SU-DHL-6 (cell line): ENCODE measurements around the gene ZNF518A.

ENCODE experiments used
- H2AFZ ChIP-seq: fragments of 200-600 bp; sonication (generic); 2 replicates; pipeline ENCODE4 v1.6.1; 2014; ENCODE audit warnings: low read depth, mild to moderate bottlenecking, moderate library complexity, mixed read lengths, antibody characterized with exemption, low read length; ENCODE audit not compliant: severe bottlenecking
- H3F3A ChIP-seq: fragments of 200-600 bp; shearing (Covaris generic); 2 replicates; pipeline ENCODE4 v1.6.0; 2016; ENCODE audit warnings: antibody characterized with exemption, mild to moderate bottlenecking; ENCODE audit not compliant: insufficient read depth
- H3K27ac ChIP-seq: fragments of 200-600 bp; sonication (generic); 2 replicates; pipeline ENCODE4 v1.5.1; 2016; ENCODE audit warnings: low read depth, mild to moderate bottlenecking, low read length, moderate library complexity, mixed read lengths
- H3K27me3 ChIP-seq: fragments of 200-600 bp; sonication (generic), shearing (Covaris generic); 2 replicates; pipeline ENCODE4 v1.6.0; 2014; ENCODE audit warnings: mild to moderate bottlenecking, low read length
- H3K36me3 ChIP-seq: fragments of 200-600 bp; sonication (generic); 2 replicates; pipeline ENCODE4 v1.6.1; 2014; ENCODE audit warnings: mild to moderate bottlenecking, low read length, mixed read lengths
- H3K4me2 ChIP-seq: fragments of 300-600, 200-600 bp; shearing (Covaris generic), sonication (generic); 2 replicates; pipeline ENCODE4 v1.6.0; 2014; ENCODE audit warnings: low read length, low read depth, mild to moderate bottlenecking; ENCODE audit not compliant: poor library complexity, severe bottlenecking
- H3K4me3 ChIP-seq: fragments of 200-600 bp; sonication (generic); 2 replicates; pipeline ENCODE4 v1.5.1; 2014; ENCODE audit warnings: antibody characterized with exemption, low read length, mild to moderate bottlenecking, mixed read lengths; ENCODE audit not compliant: insufficient read depth, poor library complexity, severe bottlenecking
- H3K79me2 ChIP-seq: fragments of 200-600 bp; sonication (generic); 2 replicates; pipeline ENCODE4 v1.6.1; 2014; ENCODE audit warnings: mild to moderate bottlenecking, low read length, moderate library complexity; ENCODE audit not compliant: insufficient read depth
- H3K9ac ChIP-seq: fragments of 200-600 bp; sonication (generic); 2 replicates; pipeline ENCODE4 v1.7.0; 2014; ENCODE audit warnings: mild to moderate bottlenecking, low read length
- H3K9me2 ChIP-seq: fragments of 200-600 bp; sonication (generic); replicated peaks from 2 replicates; pipeline ENCODE4 v1.6.1; 2014; ENCODE audit warnings: low read length; ENCODE audit not compliant: insufficient read depth
- H3K9me3 ChIP-seq: fragments of 200-600 bp; sonication (generic); 2 replicates; pipeline ENCODE4 v1.6.1; 2014; ENCODE audit warnings: low read length, mixed read lengths; ENCODE audit not compliant: insufficient read depth
- H4K20me1 ChIP-seq: fragments of 200-600 bp; sonication (generic); 2 replicates; pipeline ENCODE4 v1.6.1; 2014; ENCODE audit warnings: low read depth, mild to moderate bottlenecking, antibody characterized with exemption, low read length, moderate library complexity, mixed read lengths
- EZH2phosphoT487 ChIP-seq: fragments of 200-600 bp; sonication (generic), shearing (Covaris generic); conservative IDR thresholded peaks from 2 replicates; pipeline ENCODE4 v1.6.1; 2018; ENCODE audit warnings: mild to moderate bottlenecking, antibody characterized with exemption, low read length, moderate library complexity, mixed read lengths
- TF ChIP-seq, protein P1 (sequence below): fragments of 200-600 bp; sonication (generic); IDR thresholded peaks from one replicate; pipeline ENCODE4 v1.5.1; 2017; ENCODE audit warnings: antibody characterized with exemption, mild to moderate bottlenecking, low read length, moderate library complexity; ENCODE audit not compliant: insufficient read depth, poor library complexity, severe bottlenecking

ZNF518A gene

DNA sequence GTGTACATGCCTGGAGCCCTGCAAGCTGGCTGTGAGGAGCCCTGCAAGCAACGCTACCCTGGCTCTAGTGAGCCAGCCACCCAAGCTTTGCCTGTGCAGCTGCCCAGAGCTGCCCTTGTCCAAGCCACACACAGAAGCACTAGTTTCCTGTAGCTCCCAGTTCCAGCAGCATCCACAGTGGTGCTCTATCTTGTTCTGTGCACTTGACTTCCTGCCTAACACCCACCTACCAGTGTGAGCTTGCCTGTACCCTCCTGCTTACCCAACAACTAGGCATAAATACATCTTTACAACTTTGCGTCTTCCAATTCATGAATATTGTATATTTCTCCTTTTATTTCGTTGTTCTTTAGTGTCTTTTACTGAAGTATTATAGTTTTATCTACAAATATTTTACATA lies 32.2 kb upstream of the ZNF518A start:
- H3K9ac ChIP-seq: no peak overlapping the region
- no peaks in the 10 kb centered on the region for H3F3A ChIP-seq
- no peaks in the 10 kb centered on the region for H3K79me2 ChIP-seq
- H2AFZ ChIP-seq: no peak overlapping the region
- H3K27me3 ChIP-seq: no peaks in the 10 kb centered on the region
- H4K20me1 ChIP-seq: no peaks in the 10 kb centered on the region
- H3K36me3 ChIP-seq: no peaks in the 10 kb centered on the region
- H3K9me2 ChIP-seq: no peaks in the 10 kb centered on the region
- H3K4me3 ChIP-seq: no peak overlapping the region
- no peak overlapping the region for H3K27ac ChIP-seq
- TF ChIP-seq EZH2phosphoT487: no peak
- TF ChIP-seq, protein P1, sequence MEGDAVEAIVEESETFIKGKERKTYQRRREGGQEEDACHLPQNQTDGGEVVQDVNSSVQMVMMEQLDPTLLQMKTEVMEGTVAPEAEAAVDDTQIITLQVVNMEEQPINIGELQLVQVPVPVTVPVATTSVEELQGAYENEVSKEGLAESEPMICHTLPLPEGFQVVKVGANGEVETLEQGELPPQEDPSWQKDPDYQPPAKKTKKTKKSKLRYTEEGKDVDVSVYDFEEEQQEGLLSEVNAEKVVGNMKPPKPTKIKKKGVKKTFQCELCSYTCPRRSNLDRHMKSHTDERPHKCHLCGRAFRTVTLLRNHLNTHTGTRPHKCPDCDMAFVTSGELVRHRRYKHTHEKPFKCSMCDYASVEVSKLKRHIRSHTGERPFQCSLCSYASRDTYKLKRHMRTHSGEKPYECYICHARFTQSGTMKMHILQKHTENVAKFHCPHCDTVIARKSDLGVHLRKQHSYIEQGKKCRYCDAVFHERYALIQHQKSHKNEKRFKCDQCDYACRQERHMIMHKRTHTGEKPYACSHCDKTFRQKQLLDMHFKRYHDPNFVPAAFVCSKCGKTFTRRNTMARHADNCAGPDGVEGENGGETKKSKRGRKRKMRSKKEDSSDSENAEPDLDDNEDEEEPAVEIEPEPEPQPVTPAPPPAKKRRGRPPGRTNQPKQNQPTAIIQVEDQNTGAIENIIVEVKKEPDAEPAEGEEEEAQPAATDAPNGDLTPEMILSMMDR: no peak
- H3K9me3 ChIP-seq: no peaks in the 10 kb centered on the region
- no peak overlapping the region for H3K4me2 ChIP-seq

DNA sequence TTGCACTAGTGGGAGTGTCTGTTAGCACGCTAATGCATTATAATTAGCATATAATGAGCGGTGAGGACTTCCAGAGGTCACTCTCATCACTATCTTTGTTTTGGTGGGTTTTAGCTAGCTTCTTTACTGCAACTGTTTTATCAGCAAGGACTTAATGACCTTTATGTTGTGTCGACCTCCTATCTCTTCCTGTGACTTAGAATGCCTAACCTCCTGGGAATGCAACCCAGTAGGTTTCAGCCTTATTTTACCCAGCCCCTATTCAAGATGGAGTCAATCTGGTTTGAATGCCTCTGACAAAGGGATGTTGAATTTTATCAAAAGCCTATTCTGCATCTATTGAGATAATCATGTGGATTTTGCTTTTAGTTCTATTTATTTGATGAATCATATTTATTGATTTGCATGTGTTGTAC lies 22.5 kb upstream of the ZNF518A start:
- TF ChIP-seq EZH2phosphoT487: no peak
- TF ChIP-seq, protein P1: no peak
- no peaks in the 10 kb centered on the region for H3F3A ChIP-seq
- H3K27ac ChIP-seq: no peak overlapping the region
- H3K4me3 ChIP-seq: no peak overlapping the region
- H2AFZ ChIP-seq: no peak overlapping the region
- H3K9ac ChIP-seq: no peak overlapping the region
- H3K27me3 ChIP-seq: 0 out of 2 replicates have a peak, but pooled peaks cover 2% of the 10 kb centered on the region
- no peaks in the 10 kb centered on the region for H3K79me2 ChIP-seq
- H4K20me1 ChIP-seq: no peaks in the 10 kb centered on the region
- no peaks in the 10 kb centered on the region for H3K9me3 ChIP-seq
- no peaks in the 10 kb centered on the region for H3K9me2 ChIP-seq
- H3K4me2 ChIP-seq: no peak overlapping the region
- H3K36me3 ChIP-seq: no peaks in the 10 kb centered on the region

DNA sequence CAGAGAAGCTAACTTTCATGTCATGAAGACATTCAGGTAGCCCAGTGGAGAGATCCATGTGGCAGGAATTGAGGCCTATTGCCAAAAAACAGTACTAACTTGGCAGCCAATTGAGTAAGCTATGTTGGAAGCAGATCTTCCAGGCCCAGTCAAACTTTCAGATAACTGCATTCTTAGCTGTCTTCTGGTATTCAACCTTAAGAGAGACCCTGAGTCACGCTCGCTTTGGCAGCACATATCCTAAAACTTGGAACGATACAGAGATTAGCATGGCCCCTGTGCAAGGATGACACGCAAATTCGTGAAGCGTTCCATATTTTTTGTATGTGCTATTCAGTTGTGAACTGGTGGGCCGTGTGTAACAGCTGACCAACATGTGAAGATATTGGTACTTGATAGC lies 17.6 kb upstream of the ZNF518A start:
- Histone ChIP-seq H3K9ac (no peak overlapping the region), H3K27ac (no peak overlapping the region), H2AFZ (no peak overlapping the region), H3K79me2 (no peaks in the 10 kb centered on the region), H3K9me3 (no peaks in the 10 kb centered on the region), H3K36me3 (no peaks in the 10 kb centered on the region), H4K20me1 (no peaks in the 10 kb centered on the region), H3K4me3 (no peak overlapping the region), H3K27me3 (0 out of 2 replicates have a peak, but pooled peaks cover 2% of the 10 kb centered on the region), H3K4me2 (no peak overlapping the region), H3F3A (no peaks in the 10 kb centered on the region), H3K9me2 (no peaks in the 10 kb centered on the region)
- TF ChIP-seq, protein P1: no peak
- no peak for TF ChIP-seq EZH2phosphoT487
